ENCODE data around the gene PDCD2. TPM values are rescaled to one million over a fixed set of nuclear protein-coding genes. Genes with fewer than 3 reads are reported as not detected.
"Not testable (repeated sequence)": the region's sequence is repeated elsewhere in the genome, so short reads cannot be mapped to it uniquely, and the experiment has no call there.

Gene PDCD2
- total and polyA plus RNA-seq, 7 experiments from 2014 or later: 49.4 to 128 (median 80.0) TPM

DNA sequence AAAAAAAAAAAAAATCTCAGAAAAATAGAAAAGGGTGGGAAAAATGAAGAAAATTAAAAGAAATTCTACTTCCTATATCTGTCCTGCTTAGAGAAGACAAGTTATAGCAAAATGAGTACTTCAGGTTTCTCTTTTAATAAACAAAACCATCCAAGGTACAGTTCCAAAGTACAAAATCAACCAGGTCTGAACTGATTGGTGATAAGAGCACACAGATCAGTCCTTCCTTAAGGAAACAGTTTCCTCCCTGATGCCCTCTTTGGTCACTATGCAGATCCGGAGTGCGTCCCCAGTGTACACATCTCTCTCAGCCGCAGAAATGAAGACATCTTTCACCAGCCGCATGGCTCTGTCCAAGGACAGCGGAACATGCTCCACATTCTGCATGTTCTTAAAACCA, 49.4 kb downstream of the PDCD2 start:
- intact Hi-C loops (cut with micrococcal nuclease): no loop called here
- H3K27me3 Mint-ChIP-seq: no peaks in the 10 kb centered on the region
- ATAC-seq (no peak), DNase-seq (no peak)
- H3K4me3 Mint-ChIP-seq: no peak overlapping the region
- no peaks in the 10 kb centered on the region for H3K4me1 ChIP-seq (ENCODE audit: control insufficient read depth in 2 of 2, insufficient read depth in 2 of 2, low read length in 2 of 2)
- H3K27ac Mint-ChIP-seq: peak overlapping the region in 2 of 9 donors; percentile 32 to 36
- H3K36me3 ChIP-seq (ENCODE audit: control insufficient read depth in 2 of 3, insufficient read depth in 3 of 3, low read length in 3 of 3): peaks cover 28 to 67% (median 38%) of the 10 kb centered on the region in 3 experiments
- no peaks in the 10 kb centered on the region for H3K9me3 ChIP-seq (ENCODE audit: control insufficient read depth in 2 of 3, low read length in 3 of 3)
- ChIA-PET POLR2A (no interaction called here), CTCF (no interaction called here)
- peaks cover 0 to 13% (median 7%) of the 10 kb centered on the region in 7 donors for H3K4me1 Mint-ChIP-seq
- no peaks in the 10 kb centered on the region for H3K27me3 ChIP-seq (ENCODE audit: control insufficient read depth in 2 of 2, insufficient read depth in 2 of 2, low read length in 2 of 2)
- peaks cover 9 to 49% (median 29%) of the 10 kb centered on the region in 5 donors for H3K36me3 Mint-ChIP-seq
- H3K9me3 Mint-ChIP-seq: peaks cover 0 to 3% (median 0%) of the 10 kb centered on the region in 11 donors
- H3K4me3 ChIP-seq (ENCODE audit: low read length): no peak overlapping the region
- no peak overlapping the region for H3K27ac ChIP-seq (ENCODE audit: low read depth, low read length)

DNA sequence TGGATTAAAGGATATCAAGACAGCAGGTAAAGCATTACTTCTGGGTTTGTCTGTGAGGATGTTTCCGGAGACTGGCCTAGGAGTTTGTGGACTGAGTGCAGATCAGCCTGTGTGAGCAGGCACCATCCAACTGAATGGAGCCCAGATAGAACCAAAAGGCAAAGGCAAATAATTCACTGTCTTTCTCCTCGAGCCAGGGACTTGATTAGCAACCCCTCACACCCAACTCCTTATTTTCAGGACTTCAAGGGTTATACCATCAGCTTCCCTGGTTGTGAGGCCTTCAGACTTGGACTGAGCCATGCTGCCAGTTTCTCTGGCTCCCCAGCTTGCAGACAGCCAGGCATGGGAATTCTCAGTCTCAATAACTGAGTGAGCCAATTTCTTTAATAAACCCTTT, 50.6 kb downstream of the PDCD2 start:
- peaks cover 0 to 3% (median 0%) of the 10 kb centered on the region in 11 donors for H3K9me3 Mint-ChIP-seq
- no peak for ATAC-seq
- CTCF ChIA-PET: no interaction called here
- peaks cover 0 to 8% (median 3%) of the 10 kb centered on the region in 7 donors for H3K4me1 Mint-ChIP-seq
- H3K4me3 Mint-ChIP-seq: no peak overlapping the region
- H3K27me3 ChIP-seq (ENCODE audit: control insufficient read depth in 2 of 2, insufficient read depth in 2 of 2, low read length in 2 of 2): no peaks in the 10 kb centered on the region
- intact Hi-C loops (cut with micrococcal nuclease): no loop called here
- no peaks in the 10 kb centered on the region for H3K27me3 Mint-ChIP-seq
- H3K36me3 Mint-ChIP-seq: peaks cover 9 to 44% (median 28%) of the 10 kb centered on the region in 5 donors
- peaks cover 28 to 56% (median 38%) of the 10 kb centered on the region in 3 experiments for H3K36me3 ChIP-seq (ENCODE audit: control insufficient read depth in 2 of 3, insufficient read depth in 3 of 3, low read length in 3 of 3)
- POLR2A ChIA-PET: no interaction called here
- no peak for DNase-seq
- H3K4me1 ChIP-seq (ENCODE audit: control insufficient read depth in 2 of 2, insufficient read depth in 2 of 2, low read length in 2 of 2): no peaks in the 10 kb centered on the region
- H3K27ac ChIP-seq (ENCODE audit: low read depth, low read length): no peak overlapping the region
- peak overlapping the region in 1 of 9 donors; percentile 72 for H3K27ac Mint-ChIP-seq
- H3K4me3 ChIP-seq (ENCODE audit: low read length): no peak overlapping the region
- no peaks in the 10 kb centered on the region for H3K9me3 ChIP-seq (ENCODE audit: control insufficient read depth in 2 of 3, low read length in 3 of 3)

- Histone ChIP-seq H3K9me3 (ENCODE audit: control insufficient read depth in 2 of 3, low read length in 3 of 3) (no peaks in the 10 kb centered on the region), H3K27me3 (ENCODE audit: control insufficient read depth in 2 of 2, insufficient read depth in 2 of 2, low read length in 2 of 2) (no peaks in the 10 kb centered on the region), H3K4me3 (ENCODE audit: low read length) (no peak overlapping the region), H3K27ac (ENCODE audit: low read depth, low read length) (no peak overlapping the region), H3K4me1 (ENCODE audit: control insufficient read depth in 2 of 2, insufficient read depth in 2 of 2, low read length in 2 of 2) (no peaks in the 10 kb centered on the region), H3K36me3 (ENCODE audit: control insufficient read depth in 2 of 3, insufficient read depth in 3 of 3, low read length in 3 of 3) (peaks cover 28 to 48% (median 34%) of the 10 kb centered on the region in 3 experiments)
- Mint-ChIP-seq H3K27me3 (no peaks in the 10 kb centered on the region), H3K4me3 (no peak overlapping the region), H3K9me3 (peaks cover 0 to 3% (median 0%) of the 10 kb centered on the region in 11 donors), H3K27ac (peak overlapping the region in 1 of 9 donors; percentile 2), H3K4me1 (peaks cover 0 to 11% (median 3%) of the 10 kb centered on the region in 7 donors), H3K36me3 (peaks cover 9 to 38% (median 28%) of the 10 kb centered on the region in 5 donors)
- no peak for ATAC-seq
- ChIA-PET CTCF (no interaction called here), POLR2A (no interaction called here)
- intact Hi-C loops (cut with micrococcal nuclease): no loop called here
- no peak for DNase-seq
Measured at GRCh38 chr6:170532867-170533488, 51.5 kb downstream of the PDCD2 start.

- ChIA-PET CTCF (interaction anchor here (0.6 to 2.2 kb wide), 8 partner anchors 13 to 1635 kb away, joined by 3 to 8 read pairs (median 4); no protein-coding TSS in a partner anchor), POLR2A (no interaction called here)
- ATAC-seq: peak; percentile 90
- peak overlapping the region in 4 of 9 donors; percentile 8 to 51 (median 26) for H3K27ac Mint-ChIP-seq
- Histone ChIP-seq H3K36me3 (ENCODE audit: control insufficient read depth in 2 of 3, insufficient read depth in 3 of 3, low read length in 3 of 3) (peaks cover 0 to 19% (median 10%) of the 10 kb centered on the region in 3 experiments), H3K4me3 (ENCODE audit: low read length) (no peak overlapping the region), H3K27ac (ENCODE audit: low read depth, low read length) (no peak overlapping the region), H3K27me3 (ENCODE audit: control insufficient read depth in 2 of 2, insufficient read depth in 2 of 2, low read length in 2 of 2) (no peaks in the 10 kb centered on the region), H3K4me1 (ENCODE audit: control insufficient read depth in 2 of 2, insufficient read depth in 2 of 2, low read length in 2 of 2) (no peaks in the 10 kb centered on the region), H3K9me3 (ENCODE audit: control insufficient read depth in 2 of 3, low read length in 3 of 3) (no peaks in the 10 kb centered on the region)
- intact Hi-C loops (cut with micrococcal nuclease): loop anchor here (1.0 kb wide), 4 partner anchors 580 to 1635 kb away; no protein-coding TSS in a partner anchor
- no peak overlapping the region for H3K4me3 Mint-ChIP-seq
- peaks cover 4 to 12% (median 8%) of the 10 kb centered on the region in 5 donors for H3K36me3 Mint-ChIP-seq
- H3K27me3 Mint-ChIP-seq: peaks cover 0 to 7% (median 0%) of the 10 kb centered on the region in 5 donors
- peak; percentile 33 to 64 (median 51) for DNase-seq
- H3K9me3 Mint-ChIP-seq: no peaks in the 10 kb centered on the region
- peaks cover 0 to 8% (median 0%) of the 10 kb centered on the region in 7 donors for H3K4me1 Mint-ChIP-seq
Measured at GRCh38 chr6:170529839-170530469, 54.5 kb downstream of the PDCD2 start.

GRCh38 chr6:170527995-170528394, 56.4 kb downstream of the PDCD2 start:
- H3K4me1 Mint-ChIP-seq; intact Hi-C loops (cut with micrococcal nuclease): not testable (repeated sequence)

GRCh38 chr6:170525795-170526194, 58.6 kb downstream of the PDCD2 start:
- Histone ChIP-seq H3K4me3 (ENCODE audit: low read length) (no peak overlapping the region), H3K4me1 (ENCODE audit: control insufficient read depth in 2 of 2, insufficient read depth in 2 of 2, low read length in 2 of 2) (no peaks in the 10 kb centered on the region), H3K9me3 (ENCODE audit: control insufficient read depth in 2 of 3, low read length in 3 of 3) (no peaks in the 10 kb centered on the region), H3K36me3 (ENCODE audit: control insufficient read depth in 2 of 3, insufficient read depth in 3 of 3, low read length in 3 of 3) (no peaks in the 10 kb centered on the region), H3K27ac (ENCODE audit: low read depth, low read length) (no peak overlapping the region), H3K27me3 (ENCODE audit: control insufficient read depth in 2 of 2, insufficient read depth in 2 of 2, low read length in 2 of 2) (no peaks in the 10 kb centered on the region)
- ChIA-PET POLR2A (no interaction called here), CTCF (interaction anchor here (0.6 to 1.3 kb wide), 3 partner anchors 9 to 736 kb away, joined by 3 read pairs; no protein-coding TSS in a partner anchor)
- ATAC-seq (no peak), DNase-seq (no peak)
- intact Hi-C loops (cut with micrococcal nuclease): no loop called here
- no peak overlapping the region for H3K4me3 Mint-ChIP-seq
- H3K36me3 Mint-ChIP-seq: no peaks in the 10 kb centered on the region
- no peak overlapping the region for H3K27ac Mint-ChIP-seq
- H3K27me3 Mint-ChIP-seq: peaks cover 0 to 26% (median 4%) of the 10 kb centered on the region in 5 donors
- H3K9me3 Mint-ChIP-seq: no peaks in the 10 kb centered on the region
- H3K4me1 Mint-ChIP-seq: peaks cover 0 to 8% (median 0%) of the 10 kb centered on the region in 7 donors

More at GRCh38 chr6:170527995-170528394, 56.4 kb downstream of the PDCD2 start:
- H3K9me3 ChIP-seq (ENCODE audit: control insufficient read depth in 2 of 3, low read length in 3 of 3); H3K27ac ChIP-seq (ENCODE audit: low read depth, low read length); H3K4me1 ChIP-seq (ENCODE audit: control insufficient read depth in 2 of 2, insufficient read depth in 2 of 2, low read length in 2 of 2); H3K27ac Mint-ChIP-seq; H3K4me3 ChIP-seq (ENCODE audit: low read length); H3K9me3 Mint-ChIP-seq; POLR2A ChIA-PET; ATAC-seq; H3K36me3 Mint-ChIP-seq; H3K36me3 ChIP-seq (ENCODE audit: control insufficient read depth in 2 of 3, insufficient read depth in 3 of 3, low read length in 3 of 3); DNase-seq; H3K27me3 ChIP-seq (ENCODE audit: control insufficient read depth in 2 of 2, insufficient read depth in 2 of 2, low read length in 2 of 2); H3K4me3 Mint-ChIP-seq: not testable (repeated sequence)
- CTCF ChIA-PET: interaction anchor here (1.5 kb wide), 1 partner anchor 696 kb away, joined by 4 read pairs; no protein-coding TSS in a partner anchor
- peaks cover 0 to 17% (median 0%) of the 10 kb centered on the region in 5 donors for H3K27me3 Mint-ChIP-seq
